ENCODE measurements around the gene HCK. TPM values are rescaled to one million over a fixed set of nuclear protein-coding genes. Genes with fewer than 3 reads are reported as not detected.

The HCK gene
- total RNA-seq, 3 donors from 2014 or later, result 6.2 to 17.3 (median 13.4) TPM

DNA sequence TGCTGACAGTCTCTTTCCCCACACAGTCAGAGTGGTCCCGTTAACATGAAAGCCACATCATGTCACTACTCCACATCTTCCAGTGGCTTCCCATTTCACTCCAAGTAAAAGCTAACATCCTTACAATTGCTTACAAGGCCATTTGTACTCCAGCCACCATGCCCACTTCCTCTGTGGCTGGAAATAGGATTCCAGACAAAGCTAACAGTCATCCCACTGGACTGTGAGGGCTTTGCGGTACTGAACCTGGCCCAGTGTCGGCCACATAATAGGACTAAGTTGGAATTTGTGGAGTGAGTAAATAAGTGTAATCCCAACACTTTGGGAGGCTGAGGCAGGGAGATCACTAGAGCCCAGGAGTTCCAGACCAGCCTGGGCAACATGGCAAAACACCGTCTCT is 31.0 kb upstream of the HCK start:
- no peak for TF ChIP-seq CTCF (IDR thresholded peaks at IDR 0.05)
- intact Hi-C loops (cut with DNase I, micrococcal nuclease), result no loop called here

DNA sequence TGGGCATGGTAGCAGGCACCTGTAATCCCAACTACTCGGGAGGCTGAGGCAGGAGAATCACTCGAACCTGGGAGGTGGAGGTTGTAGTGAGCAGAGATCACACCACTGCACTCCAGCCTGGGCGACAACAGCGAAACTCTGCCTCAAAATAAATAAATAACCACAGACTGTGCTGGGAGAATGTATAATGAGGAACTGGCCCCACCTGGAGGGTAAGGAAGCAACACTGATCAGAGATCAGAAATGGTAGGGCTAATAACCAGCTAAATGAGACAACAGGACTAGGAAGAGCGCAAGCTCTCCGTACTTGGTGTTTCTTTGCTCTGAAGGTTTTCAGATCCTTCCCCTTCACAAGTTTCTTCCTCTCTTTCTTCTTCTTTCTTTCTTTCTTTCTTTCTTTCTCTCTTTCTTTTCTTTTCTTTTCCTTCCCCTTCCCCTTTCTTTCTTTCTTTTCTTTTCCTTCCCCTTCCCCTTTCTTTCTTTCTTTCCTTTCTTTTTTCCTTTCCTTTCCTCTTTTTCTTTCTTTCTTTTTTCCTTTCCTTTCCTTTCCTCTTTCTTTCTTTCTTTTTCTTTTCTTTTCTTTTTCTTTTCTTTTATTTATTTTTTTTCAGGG is 27.3 kb upstream of the HCK start:
- Histone ChIP-seq H3K4me3 (no peak overlapping the region), H3K4me1 (ENCODE audit: low read depth) (no peaks in the 10 kb centered on the region), H3K9me3 (no peaks in the 10 kb centered on the region), H3K36me3 (ENCODE audit: low read depth) (no peaks in the 10 kb centered on the region)
- DNase-seq (no peak), ATAC-seq (no peak)
- intact Hi-C loops (cut with DNase I, micrococcal nuclease), result no loop called here
- TF ChIP-seq CTCF (IDR thresholded peaks at IDR 0.05), result no peak

More for the DNA sequence above, 31.0 kb upstream of the HCK start:
- Histone ChIP-seq H3K4me3 (no peak overlapping the region), H3K9me3 (no peaks in the 10 kb centered on the region), H3K4me1 (ENCODE audit: low read depth) (peaks cover 7% of the 10 kb centered on the region), H3K36me3 (ENCODE audit: low read depth) (no peaks in the 10 kb centered on the region)
- no peak for ATAC-seq
- DNase-seq, result no peak

DNA sequence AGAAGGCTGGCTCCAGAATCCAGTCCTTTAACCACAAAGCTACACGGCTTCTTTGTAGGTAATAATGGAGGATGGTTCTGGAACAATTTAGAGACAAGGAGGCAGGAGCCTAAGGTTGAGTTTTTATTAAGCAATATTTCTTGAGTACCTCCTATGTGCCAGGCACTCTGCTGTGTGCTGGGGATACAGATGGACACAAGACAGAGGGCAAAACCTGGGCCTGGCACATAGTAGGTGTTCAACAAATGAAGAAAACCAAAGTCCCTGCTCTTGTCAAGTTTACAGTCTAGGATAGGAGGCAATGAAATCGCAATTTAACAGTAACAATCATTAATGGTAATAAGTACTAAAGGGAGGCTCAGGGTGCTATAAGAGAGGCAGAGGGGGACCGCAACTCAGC is 24.4 kb upstream of the HCK start:
- DNase-seq, result no peak
- TF ChIP-seq CTCF (IDR thresholded peaks at IDR 0.05), result no peak
- intact Hi-C loops (cut with DNase I, micrococcal nuclease), result no loop called here
- Histone ChIP-seq H3K9me3 (no peaks in the 10 kb centered on the region), H3K4me3 (no peak overlapping the region), H3K4me1 (ENCODE audit: low read depth) (peaks cover 3% of the 10 kb centered on the region), H3K36me3 (ENCODE audit: low read depth) (no peaks in the 10 kb centered on the region)
- ATAC-seq, result no peak

DNA sequence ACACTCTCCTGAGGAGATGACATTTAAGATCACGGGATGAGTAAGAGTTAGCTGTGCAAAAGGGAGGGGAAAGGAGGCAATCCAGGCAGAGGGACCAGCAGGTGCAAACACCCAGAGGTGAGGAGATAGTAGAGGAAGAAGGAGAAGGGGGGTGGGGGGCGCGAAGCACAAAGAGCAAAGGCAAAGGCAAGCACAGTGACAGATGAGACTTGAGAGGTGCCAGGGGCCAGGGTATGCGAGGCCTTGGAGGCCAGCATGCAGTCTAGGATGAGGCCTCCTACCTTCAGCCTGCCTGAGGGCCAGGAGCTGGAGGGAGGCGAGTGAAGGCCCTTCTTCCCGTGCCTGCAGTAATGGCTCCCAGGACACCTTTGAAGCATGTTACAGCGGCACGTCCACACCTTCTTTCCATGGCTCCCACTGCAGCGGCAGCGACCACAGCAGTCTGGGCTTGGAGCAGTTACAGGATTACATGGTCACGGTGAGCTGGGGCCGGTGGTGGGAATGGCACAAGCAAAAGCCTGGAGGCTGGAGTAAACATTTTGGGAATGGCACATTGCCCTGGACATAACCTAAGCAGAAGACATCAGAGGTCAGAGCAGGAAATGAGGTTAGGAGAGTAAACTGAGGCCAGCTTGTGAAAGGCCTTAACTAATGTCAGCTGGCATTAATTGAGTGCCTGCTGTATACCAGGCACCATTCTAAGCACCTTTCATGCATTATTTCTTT is 23.2 kb upstream of the HCK start:
- no peak for DNase-seq
- TF ChIP-seq CTCF (IDR thresholded peaks at IDR 0.05), result no peak

DNA sequence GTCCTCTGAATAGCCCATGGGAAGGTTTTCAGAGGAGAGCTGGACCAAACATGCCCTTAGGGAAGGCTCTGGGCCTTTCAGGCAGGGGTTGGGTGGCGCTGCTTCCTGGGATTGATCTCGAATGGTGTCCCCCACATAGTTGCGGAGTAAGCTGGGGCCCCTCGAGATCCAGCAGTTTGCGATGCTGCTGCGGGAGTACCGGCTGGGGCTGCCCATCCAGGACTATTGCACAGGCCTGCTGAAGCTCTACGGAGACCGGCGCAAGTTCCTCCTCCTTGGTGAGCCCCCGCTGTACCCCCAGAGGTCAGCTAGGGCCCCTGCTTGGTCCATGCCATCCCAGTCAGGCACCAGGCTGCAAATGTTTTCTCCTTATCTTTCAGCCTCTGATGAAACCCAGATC is 22.5 kb upstream of the HCK start:
- no peak for TF ChIP-seq CTCF (IDR thresholded peaks at IDR 0.05)
- intact Hi-C loops (cut with DNase I, micrococcal nuclease), result no loop called here
- Histone ChIP-seq H3K4me3 (no peak overlapping the region), H3K9me3 (no peaks in the 10 kb centered on the region), H3K4me1 (ENCODE audit: low read depth) (peaks cover 3% of the 10 kb centered on the region), H3K36me3 (ENCODE audit: low read depth) (no peaks in the 10 kb centered on the region)
- ATAC-seq (no peak), DNase-seq (no peak)

More for the DNA sequence above, 23.2 kb upstream of the HCK start:
- intact Hi-C loops (cut with DNase I, micrococcal nuclease), result no loop called here
- no peak for ATAC-seq
- Histone ChIP-seq H3K36me3 (ENCODE audit: low read depth) (no peaks in the 10 kb centered on the region), H3K4me1 (ENCODE audit: low read depth) (peaks cover 3% of the 10 kb centered on the region), H3K4me3 (no peak overlapping the region), H3K9me3 (no peaks in the 10 kb centered on the region)

Measured in mucosa of descending colon (tissue), 3 donors.